LNCaP clone FGC (cell line): ENCODE measurements around the gene NUMA1.

Experiments
- DNase-seq: peaks from one replicate; pipeline ENCODE4 v3.0.0-alpha.2; 2011; ENCODE audit warnings: low read depth
- H3K4me3 ChIP-seq: 2 replicates; pipeline ENCODE4 v1.5.1; 2011; ENCODE audit warnings: mild to moderate bottlenecking, low read depth, low read length, control low read depth
- TF ChIP-seq, protein P1 (sequence below): IDR thresholded peaks from 2 replicates; pipeline ENCODE4 v1.5.1; 2012; ENCODE audit warnings: mild to moderate bottlenecking; ENCODE audit not compliant: control insufficient read depth, insufficient read depth; ENCODE audit errors: extremely low read depth

The NUMA1 gene

DNA sequence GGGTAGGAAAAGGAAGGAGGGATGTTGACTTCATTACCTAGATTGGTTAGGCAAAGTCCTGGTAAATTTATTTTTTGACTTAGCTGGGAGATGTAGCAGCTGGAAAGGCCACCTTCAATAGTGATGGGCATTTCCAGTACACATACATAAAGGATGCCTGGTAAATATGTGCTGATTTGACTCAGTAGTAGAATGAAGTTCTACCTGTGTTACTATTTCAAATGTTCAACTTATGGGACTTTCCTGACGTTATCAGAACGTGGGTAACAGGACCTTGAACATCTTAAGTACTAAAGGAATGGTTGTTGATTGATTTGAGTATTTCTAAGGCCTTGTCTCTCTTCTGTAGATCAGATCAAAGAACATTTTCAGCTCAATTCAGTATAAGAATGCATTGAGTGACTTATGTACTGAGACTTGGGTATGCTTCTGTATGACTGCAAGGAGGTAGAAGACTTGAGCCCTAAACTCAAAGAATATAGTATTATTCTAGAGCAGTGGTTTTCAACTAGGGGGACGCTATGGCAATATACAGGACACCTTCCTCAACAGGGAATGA lies 124.4 kb downstream of the NUMA1 start:
- no peak for DNase-seq
- TF ChIP-seq, protein P1, sequence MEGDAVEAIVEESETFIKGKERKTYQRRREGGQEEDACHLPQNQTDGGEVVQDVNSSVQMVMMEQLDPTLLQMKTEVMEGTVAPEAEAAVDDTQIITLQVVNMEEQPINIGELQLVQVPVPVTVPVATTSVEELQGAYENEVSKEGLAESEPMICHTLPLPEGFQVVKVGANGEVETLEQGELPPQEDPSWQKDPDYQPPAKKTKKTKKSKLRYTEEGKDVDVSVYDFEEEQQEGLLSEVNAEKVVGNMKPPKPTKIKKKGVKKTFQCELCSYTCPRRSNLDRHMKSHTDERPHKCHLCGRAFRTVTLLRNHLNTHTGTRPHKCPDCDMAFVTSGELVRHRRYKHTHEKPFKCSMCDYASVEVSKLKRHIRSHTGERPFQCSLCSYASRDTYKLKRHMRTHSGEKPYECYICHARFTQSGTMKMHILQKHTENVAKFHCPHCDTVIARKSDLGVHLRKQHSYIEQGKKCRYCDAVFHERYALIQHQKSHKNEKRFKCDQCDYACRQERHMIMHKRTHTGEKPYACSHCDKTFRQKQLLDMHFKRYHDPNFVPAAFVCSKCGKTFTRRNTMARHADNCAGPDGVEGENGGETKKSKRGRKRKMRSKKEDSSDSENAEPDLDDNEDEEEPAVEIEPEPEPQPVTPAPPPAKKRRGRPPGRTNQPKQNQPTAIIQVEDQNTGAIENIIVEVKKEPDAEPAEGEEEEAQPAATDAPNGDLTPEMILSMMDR = no peak
- no peak overlapping the region for H3K4me3 ChIP-seq
